ENCODE measurements around the gene GLG1.

GLG1 gene

DNA sequence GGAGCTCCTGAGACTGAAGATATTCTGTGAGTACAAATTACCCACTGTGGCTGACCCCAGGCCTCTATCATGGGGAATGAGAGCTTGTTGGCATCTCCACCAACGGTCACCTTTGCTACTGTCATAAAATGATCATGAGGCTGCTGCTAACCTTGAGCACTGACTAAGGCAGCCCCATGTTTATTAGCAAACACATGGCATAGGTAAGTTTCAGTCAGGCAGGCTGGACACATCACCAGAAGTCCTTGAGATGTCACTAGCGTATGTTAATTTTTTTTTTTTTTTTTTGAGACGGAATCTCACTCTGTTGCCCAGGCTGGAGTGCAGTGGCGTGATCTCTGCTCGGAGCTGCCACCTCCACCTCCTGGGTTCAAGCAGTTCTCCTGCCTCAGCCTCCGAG, 1.5 kb upstream of the GLG1 start:
- ATAC-seq, result no peak

DNA sequence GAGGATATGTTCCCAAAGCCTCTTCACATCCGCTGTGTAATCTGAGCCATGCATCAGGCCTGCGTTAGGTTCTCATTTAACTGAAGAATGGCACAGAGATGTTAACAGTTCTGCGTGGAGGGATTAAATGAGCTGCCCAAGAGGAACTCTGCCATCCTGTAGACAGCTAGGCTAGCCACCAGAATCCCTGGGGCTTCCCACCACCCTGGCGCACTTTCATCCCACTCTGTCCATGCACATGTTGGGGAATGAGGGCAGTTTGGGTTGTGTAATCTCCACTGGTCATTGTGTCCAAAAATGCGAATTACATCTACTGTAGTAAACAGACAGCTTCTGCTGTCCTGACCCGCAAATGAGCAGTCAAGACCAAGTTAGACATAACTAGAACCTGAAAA, 1.0 kb upstream of the GLG1 start:
- ATAC-seq, result no peak

DNA sequence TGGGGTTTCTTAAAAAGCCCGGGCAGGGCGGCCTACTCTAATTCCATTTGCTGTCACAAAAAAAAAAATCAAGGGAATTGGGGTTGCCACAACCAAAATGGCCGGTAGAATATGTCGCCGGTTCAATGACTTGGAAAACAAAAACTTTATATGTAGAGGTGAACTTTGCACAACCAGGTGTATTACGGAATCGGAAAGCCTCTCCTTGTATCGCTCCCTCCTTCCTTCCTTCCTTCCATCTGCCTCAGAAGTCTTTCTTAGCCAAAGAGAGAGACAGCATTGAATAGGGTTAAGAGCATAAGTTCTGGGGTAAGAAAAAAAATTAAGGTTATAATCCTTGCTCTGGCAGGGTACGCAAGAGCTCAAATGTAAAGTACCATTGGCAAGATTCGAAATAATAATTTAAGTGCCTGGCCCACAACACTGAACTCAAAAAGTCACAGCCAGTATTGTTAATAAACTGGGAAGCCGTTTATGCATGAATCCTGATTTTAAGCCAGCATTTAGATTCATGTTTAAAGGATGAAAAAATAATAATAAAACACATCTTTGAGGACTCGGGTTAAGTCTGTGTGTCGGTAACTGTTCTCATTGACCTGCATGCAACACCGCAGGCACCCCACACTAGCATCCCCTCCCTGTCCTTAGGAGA, 522 bp upstream of the GLG1 start:
- peak; percentile 6 to 18 for ATAC-seq

DNA sequence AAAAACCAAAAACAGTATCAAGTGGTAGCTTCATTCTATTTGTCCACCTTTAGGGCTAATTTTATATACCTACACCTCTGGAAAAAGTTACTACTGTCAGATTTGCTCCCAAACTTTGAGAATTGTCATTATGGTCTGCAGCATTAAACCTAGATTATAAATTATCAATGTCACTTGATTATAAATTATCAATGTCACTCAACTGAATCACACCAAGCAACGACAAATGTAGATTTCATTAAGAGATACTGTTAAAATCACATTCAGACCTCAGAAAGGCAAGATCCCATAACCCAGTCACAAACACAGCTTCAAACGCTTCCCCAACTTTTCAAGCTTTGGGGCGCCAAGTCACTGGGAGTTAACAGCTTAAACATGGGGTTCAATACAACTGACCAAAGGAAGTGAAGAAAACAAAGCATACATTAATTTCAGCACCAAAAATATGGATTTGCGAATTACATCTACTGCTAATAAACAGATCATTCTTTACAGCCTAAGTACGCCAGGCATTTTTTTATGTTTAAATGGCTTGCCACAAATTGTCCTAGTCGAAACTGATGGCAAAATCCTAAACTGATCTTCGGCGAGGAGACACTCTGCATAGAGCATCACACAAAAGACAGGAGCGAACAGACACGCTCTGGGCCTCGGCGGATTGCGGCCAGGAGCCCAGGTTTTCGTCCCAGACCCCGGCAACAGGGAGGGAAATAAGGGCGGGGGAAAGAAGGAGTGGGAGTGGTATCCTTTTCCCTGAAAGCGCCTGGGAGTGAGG, 981 bp downstream of the GLG1 start:
- no peak for ATAC-seq

DNA sequence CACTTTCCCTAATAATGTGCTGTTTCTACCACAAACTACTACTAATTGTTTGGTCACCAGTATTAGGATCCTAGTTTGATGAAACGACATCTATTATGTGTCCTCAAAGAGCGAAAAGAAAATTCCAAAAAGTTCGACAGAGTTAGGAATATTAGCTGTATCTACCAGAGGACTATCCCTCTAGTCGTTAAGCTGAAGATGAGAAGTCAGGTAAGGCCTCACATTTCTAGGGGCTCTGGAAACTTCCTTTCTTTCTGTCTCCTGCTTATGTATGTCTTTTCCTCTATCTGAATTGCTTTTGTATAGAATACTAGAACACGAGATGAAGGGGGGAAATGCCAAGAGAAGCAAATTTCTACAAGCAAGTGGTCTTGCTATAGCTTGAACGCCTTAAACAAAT, 1.6 kb downstream of the GLG1 start:
- no peak for ATAC-seq

DNA sequence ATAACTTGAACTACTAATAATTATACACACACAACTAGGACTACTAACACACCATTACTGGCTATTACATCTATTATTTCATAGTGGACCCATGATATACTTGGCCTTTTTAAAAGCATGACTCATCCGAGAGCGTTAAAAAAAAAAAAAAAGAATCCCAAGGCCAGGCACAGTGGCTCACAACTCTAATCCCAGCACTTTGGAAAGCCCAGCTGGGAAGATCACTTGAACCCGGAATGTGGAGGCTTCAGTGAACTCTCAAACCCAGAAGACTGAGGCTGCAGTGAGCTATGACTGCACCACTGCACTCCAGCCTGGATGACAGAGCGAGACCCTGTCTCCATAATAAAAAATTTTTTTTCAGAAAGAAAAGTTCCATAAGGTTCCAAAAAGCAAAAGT, 3.1 kb downstream of the GLG1 start:
- no peak for ATAC-seq

DNA sequence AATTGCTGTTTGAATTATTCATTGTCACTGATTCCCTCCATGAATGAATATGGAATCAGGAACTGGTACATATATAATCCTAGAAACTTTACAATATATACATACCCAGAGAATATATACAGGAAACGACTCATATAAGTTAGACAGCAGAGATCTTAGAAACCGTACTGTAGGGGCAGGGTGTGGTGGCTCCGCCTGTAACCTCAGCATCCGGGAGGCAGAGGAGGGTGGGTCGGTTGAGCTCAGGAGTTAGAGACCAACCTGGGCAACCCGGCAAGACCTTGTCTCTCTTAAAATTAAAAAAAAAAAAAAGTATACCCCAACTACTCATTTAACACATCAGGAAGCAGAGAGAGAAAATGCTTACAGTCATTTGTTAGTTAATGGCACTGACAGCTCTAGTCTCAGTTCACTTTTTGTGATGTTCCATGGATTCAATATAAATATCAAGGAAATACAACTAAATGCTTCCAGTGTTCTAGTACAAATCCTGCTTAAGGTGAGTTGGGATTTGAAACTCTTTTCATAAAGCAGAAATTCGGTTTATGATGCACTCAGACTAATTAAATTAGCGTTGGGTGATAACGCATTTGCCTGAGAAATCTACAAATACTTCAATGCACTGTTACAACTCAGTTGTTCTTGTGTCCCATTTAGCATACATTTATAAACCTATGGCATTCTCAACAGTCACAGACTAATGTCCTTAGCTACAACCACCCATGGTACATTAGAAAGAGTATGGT, 5.6 kb downstream of the GLG1 start:
- peak; percentile 90 to 92 for ATAC-seq

DNA sequence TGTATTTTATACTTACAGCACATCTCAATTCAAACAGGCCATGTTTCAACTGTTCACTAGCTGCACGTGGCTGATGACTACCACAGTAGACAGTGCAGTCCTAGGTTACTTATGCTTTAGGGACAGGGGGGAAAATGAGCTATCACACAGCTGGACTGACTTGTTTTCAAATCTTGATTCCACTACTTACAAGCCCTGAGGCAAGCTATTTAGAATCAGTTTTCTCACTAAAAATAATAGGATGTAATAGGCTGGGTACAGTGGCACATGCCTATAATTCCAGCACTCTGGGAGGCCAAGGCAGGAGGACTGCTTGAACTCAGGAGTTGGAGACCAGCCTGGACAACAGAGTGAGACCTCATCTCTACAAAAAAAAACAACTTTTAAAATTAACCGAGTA, 10.3 kb downstream of the GLG1 start:
- ATAC-seq, result no peak

DNA sequence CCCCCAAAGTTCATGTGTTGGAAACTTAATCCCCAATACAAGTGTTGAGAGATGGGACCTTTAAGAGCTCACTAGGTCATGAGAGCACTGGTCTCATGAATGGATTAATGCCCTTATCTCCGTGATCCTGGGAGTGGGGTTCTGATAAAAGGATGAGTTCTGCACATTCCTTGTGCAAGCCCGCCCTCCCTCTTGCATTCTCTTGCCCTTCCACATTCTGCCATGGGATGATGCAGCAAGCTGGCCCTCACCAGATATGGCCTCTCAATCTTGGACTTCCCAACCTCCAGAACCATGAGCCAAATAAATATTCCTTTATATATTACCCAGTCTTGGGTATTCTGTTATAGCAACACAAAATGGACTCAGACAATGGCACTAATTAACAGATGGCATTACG, 14.1 kb downstream of the GLG1 start:
- no peak for ATAC-seq

DNA sequence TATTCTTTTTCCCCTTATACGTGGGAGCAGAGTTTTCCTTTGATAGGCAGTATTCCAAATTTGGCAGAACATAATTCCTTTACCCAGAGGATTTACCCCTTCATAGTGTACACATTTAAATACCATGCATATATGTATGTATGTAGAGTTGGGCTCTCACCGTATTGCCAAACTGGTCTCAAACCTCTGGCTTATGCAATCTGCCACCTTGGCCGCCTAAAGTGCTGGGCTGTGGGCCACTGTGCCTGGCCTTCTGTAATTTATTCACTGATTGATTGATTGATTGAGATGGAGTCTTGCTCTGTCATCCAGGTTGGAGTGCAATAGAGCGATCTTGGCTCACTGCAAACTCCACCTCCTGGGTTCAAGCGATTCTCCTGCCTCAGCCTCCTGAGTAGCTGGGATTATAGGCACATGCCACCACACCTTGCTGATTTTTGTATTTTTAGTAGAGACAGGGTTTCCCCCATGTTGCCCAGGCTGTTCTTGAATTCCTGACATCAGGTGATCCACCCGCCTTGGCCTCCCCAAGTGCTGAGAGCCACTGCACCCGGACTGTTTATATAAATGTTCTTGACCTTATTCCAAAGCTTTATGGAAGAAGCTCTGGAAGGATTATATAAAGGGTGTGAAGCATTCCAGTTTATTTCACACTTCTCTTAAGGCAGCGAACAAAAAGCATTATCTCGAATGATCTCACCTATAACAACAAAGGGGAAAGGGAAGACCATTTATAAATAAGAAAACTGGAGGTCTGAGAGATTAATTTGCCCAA, 14.9 kb downstream of the GLG1 start:
- no peak for ATAC-seq

DNA sequence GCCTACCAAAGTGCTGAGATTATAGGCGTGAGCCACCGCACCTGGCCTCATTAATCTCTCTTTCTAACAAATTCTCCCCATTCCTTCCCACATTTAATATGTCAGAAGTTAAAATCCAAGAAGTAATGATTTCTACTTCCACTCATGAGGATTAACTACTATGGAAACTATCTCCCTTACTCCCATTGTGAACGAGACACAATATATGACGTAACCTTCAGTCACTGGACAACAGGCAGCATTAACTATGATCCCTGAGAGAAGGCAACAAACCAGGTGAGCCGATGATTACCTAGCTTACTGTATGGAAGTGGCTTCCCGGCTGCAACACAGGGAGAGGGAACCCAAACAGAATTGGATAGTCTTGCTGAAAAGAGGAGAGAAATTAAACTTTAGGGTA, 20.0 kb downstream of the GLG1 start:
- no peak for ATAC-seq

DNA sequence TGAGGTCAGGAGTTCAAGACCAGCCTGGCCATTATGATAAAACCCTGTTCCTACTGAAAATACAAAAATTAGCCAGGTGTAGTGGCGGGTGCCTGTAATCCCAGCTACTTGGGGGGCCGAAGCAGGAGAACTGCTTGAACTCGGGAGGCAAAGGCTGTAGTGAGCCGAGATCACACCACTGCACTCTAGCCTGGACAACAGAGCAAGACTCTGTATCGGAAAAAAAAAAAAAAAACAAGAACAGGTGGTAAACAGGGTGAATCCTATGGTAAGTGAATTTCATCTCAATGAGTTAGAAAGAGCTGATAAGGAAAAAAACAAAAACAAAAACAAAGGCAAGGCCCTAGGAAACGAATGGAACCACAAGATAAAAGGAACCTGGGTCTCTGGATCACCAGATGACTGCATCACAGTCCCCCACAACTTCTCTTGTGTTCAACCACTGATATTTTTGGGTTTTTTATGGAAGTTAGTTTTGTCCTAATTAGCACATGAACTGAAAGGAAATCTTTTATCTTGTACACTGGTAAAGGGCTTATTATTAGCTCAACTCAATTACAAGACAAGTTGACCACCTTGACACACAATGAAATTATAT, 21.0 kb downstream of the GLG1 start:
- no peak for ATAC-seq

DNA sequence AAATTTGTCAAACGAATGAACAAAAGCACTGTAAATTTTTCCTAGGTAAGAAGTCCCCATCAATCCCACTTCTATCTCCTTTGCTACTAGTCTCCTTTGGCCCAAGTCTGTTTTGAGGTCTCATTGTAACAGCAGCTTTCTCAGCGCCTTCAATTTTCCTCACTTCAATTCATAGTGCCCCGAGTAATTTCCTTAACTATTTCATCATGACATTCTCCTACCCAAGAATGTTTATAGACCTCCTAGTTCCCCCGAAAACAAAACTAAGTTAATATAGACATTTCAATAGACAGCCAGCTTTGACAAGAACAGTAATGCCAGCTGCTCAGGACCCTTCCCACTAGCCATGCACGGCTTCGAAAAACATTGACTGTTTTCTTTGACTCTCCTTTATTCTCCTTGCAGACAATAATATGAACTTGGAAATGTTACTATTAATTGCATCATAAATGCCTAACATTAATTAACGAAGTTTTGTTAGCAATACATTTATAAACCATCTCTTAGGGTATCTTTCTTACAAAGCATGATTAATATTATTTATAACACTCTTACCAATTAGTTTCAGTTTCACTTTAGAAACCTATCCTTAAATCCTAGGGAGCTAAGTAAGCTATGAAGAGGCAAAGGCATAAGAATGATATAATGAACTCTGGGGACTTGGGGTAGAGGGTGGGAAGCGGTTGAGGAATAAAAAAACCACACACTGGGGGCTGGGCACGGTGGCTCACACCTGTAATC, 22.8 kb downstream of the GLG1 start:
- no peak for ATAC-seq

DNA sequence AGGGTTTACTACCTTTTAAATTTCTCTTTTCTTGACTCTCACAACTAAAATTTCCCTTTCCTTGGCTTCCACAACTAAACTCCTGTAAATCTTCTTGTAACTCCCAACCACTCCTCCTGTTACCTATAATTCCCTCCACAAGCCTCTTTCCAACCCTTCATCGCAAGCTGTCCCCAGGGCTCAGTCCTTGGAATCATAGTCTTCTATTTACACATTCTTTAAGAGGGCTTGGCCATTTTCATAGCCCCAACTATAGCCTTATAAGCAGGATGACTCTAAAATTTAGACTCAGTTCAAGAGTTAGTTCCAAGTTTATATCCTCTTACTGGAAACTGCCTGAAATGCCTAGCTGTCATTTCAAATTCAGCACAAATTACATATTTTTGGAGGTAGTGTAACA, 23.9 kb downstream of the GLG1 start:
- no peak for ATAC-seq

DNA sequence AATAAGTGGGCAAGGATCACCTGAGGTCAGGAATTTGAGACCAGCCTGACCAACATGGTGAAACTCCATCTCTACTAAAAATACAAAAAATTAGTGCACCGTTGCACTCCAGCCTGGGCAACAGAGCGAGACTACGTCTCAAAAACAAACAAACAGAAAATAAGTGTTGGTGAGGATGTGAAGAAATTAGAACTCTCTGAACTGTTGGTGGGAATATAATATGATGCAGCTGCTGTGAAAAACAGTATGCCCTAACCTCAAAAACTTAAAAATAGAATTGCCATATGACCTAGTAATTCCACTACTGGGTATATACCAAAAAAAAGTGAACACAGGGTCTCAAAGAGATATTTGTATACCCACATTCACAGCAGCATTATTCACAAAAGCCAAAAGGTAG, 26.1 kb downstream of the GLG1 start:
- ATAC-seq, result no peak

DNA sequence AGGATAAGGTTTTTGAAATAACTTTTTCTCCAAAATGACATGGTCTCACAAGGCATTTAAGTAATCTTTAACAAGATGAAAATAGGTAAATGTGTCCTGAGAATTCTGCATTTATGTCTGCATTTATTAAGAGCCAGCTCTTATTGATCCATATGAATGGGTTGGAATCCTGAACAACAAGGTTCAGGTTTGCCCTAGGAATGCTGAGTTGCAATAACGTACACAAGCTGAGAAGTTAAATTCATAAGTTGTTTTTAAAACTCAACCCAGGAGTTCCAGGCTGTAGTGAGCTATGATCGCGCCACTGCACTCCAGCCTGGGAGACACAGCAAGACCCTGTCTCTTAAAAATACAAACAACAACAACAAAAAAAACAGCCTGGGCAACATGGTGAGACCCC, 28.1 kb downstream of the GLG1 start:
- no peak for ATAC-seq

DNA sequence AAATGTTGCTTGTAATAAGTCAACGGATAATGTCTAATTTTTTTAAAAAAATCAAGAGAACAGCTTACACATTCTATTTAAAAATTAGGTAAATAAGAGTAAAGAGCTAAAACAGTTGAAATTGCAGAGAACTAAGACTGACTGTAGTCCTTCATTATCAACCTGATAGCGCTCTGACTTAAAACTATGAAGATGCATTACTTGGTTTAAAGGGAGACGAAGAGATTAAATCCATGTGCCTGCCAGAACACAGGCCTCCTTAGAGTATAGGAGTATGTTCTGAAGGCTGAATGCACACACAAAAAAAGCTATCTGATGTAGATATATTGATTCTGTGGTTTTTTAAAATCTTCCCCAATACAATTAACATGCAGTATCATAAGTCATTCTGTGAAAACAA, 28.5 kb downstream of the GLG1 start:
- no peak for ATAC-seq

DNA sequence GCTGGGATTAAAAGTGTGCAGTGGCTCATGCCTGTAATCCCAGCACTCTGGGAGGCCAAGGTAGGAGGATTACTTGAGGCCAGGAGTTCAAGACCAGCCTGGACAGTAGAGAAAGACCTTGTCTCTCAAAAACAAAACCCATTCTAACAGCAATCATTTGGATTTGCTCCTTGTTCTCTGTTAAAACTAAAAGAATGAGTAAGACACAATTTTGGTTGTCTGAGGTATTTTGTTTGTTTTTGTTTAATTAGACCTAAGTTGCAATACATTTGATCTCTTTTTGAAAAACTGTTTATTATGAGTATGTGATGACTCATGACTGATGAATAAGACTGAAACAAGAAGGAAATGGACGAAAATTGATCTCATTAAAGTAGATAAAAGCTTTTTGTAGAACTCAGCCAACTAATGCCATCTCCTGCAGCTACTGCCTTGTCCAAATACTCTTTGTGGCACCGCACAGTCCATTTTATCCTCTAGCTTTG, 29.0 kb downstream of the GLG1 start:
- ATAC-seq, result peak; percentile 76 to 81

DNA sequence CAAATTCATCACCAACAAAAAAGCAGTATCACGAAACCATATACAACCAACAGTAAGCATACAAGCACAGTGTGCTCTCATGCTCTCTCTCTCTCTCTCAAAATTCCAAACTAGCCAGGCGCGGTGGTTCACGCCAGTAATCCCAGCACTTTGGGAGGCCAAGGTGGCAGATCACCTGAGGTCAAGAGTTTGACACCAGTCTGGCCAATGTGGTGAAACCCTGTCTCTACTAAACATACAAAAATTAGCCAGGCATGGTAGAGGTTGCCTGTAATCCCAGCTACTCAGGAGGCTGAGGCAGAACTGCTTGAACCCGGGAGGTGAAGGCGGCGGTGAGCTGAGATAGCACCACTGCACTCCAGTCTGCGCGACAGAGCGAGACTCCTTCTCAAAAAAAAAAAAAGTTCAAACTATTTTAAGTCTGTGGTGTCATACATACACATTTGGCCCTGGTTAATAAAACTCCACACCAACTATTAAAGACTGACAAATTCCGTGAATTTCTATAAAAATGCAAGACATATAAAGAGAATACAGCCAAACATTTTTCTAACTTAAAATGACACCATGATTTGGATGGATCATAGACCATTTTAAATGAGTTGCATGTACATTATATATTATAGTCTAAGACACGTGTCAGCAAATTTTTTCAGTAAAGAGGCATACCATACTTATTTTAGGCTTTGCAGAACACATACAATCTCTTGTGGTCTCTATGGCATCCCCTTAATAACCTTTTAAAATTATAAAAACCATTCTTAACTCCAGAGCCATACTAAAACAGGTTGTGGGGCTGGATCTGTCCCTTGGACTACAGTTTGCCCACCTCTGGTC, 30.9 kb downstream of the GLG1 start:
- ATAC-seq, result no peak

DNA sequence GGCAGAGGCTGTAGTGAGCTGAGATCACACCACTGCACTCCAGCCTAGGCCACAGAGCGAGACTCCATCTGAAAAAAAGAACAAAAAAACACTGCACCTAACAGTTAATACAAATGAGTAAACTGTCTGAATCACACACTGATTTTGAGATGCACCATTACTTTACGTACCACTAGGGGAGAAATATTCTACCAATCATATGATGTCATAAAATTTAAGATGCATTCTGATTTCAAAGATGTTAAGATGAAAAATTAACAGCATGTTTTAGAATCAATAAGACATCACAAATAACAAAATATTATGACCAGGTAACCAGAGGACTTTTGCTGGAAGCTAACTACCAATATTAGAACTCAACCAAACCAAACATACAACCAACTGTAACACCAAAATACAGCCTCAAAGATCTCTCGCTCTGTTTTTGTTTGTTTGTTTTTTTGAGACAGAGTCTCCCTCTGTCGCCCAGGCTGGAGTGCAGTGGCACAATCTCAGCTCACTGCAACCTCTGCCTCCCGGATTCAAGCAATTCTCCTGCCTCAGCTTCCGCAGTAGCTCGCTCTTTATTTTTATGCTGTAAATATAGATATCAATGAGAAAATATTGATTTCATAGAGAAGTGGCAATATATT, 31.6 kb downstream of the GLG1 start:
- ATAC-seq, result peak in 1 of 2 donors; percentile 31

Data from activated CD4-positive, CD25-positive, alpha-beta regulatory T cell treated with anti-CD3 and anti-CD28 coated beads, Interleukin-2, amount 50 U/mL, for 24 hours (primary cell).